GM12892 (cell line): ENCODE data around the gene CORO2B.

Experiments
- DNase-seq: peaks from one replicate; pipeline ENCODE4 v3.0.0; 2011; ENCODE audit not compliant: insufficient read length
- FAIRE-seq: peaks from 2 replicates; lab custom pipeline; 2011; peaks lifted over from hg19 to GRCh38; lab: Jason Lieb, UNC
- POLR2A ChIP-seq: IDR thresholded peaks from 2 replicates; pipeline ENCODE4 v1.6.1; 2011; ENCODE audit warnings: low read depth, low read length, control low read depth
- POLR2AphosphoS5 ChIP-seq: IDR thresholded peaks from 2 replicates; pipeline ENCODE4 v1.6.1; 2011; ENCODE audit warnings: low read depth, low read length, control low read depth
- TAF1 ChIP-seq: IDR thresholded peaks from 2 replicates; pipeline ENCODE4 v1.6.1; 2011; ENCODE audit warnings: low read depth, mild to moderate bottlenecking, control low read depth, low read length, borderline replicate concordance

The CORO2B gene

GRCh38 chr15:68769702-68770101 lies 190.9 kb downstream of the CORO2B start:
- TF ChIP-seq TAF1: no peak
- TF ChIP-seq POLR2AphosphoS5: no peak
- no peak for TF ChIP-seq POLR2A
- FAIRE-seq: no peak
- DNase-seq: no peak

GRCh38 chr15:68770216-68770615 lies 191.4 kb downstream of the CORO2B start:
- no peak for FAIRE-seq
- TF ChIP-seq TAF1 (no peak), POLR2A (no peak), POLR2AphosphoS5 (no peak)
- DNase-seq: no peak

DNA sequence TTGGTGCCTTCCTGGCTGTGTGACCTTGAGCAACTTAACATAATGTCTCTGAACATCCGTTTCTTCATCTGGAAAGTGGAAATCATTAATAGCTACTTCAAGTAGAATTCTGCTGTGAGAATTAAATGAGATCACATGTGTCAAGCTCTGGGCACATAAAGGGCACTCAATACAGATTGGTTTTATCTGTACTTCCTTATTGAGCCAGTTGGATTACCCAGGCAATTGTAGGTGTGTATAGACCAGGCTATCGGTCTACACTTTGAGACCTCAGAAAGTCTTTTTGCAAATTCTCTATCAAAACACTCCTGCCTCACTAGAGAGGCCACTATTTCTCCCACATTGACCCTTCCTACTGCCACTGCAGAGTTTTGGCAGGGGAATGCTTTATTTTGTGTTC lies 194.2 kb downstream of the CORO2B start:
- DNase-seq (no peak), FAIRE-seq (no peak)
- no peak for TF ChIP-seq TAF1
- no peak for TF ChIP-seq POLR2AphosphoS5
- TF ChIP-seq POLR2A: no peak

DNA sequence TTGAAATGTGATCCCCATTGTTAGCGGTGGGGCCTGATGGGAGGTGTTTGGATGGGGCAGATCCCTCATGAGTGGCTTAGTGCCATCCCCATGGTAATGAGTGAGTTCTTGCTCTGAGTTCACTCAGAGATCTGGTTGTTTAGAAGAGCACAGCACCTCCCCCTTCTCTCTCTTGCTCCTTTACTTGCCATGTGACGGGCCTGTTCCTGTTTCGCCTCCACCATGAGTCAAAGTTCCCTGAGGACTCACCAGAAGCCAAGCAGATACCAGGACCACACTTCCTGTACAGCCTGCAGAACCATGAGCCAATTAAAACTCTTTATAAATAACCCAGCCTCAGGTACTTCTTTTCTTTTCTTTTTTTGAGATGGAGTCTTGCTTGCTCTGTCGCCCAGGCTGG lies 195.3 kb downstream of the CORO2B start:
- DNase-seq (no peak), FAIRE-seq (no peak)
- TF ChIP-seq POLR2AphosphoS5 (no peak), TAF1 (no peak), POLR2A (no peak)

GRCh38 chr15:68774521-68775235 lies 195.9 kb downstream of the CORO2B start:
- DNase-seq: no peak
- no peak for TF ChIP-seq POLR2A
- no peak for TF ChIP-seq POLR2AphosphoS5
- no peak for TF ChIP-seq TAF1
- FAIRE-seq: no peak

GRCh38 chr15:68775236-68775577 lies 196.4 kb downstream of the CORO2B start:
- no peak for FAIRE-seq
- DNase-seq: no peak
- TF ChIP-seq POLR2AphosphoS5 (no peak), POLR2A (no peak), TAF1 (no peak)

GRCh38 chr15:68775671-68776476 lies 197.1 kb downstream of the CORO2B start:
- TF ChIP-seq POLR2A (no peak), POLR2AphosphoS5 (no peak)
- FAIRE-seq (no peak), DNase-seq (no peak)

- no peak for FAIRE-seq
- TF ChIP-seq POLR2A (no peak), TAF1 (no peak), POLR2AphosphoS5 (no peak; the same call in 1 of the 2 replicates)
- no peak for DNase-seq
Observed at GRCh38 chr15:68776477-68777270, 197.9 kb downstream of the CORO2B start.
